Neural cell (in vitro differentiated cells): ENCODE data around the gene MOB3A. TPM values are rescaled to one million over a fixed set of nuclear protein-coding genes. Genes with fewer than 3 reads are reported as not detected.

Experiments used
- H2AFZ ChIP-seq: fragments of 200-600, 300-800 bp; sonication (generic), shearing (Covaris generic); 2 replicates; pipeline ENCODE4 v1.6.0; 2014; ENCODE audit warnings: low read depth, mild to moderate bottlenecking, antibody characterized with exemption, low read length, moderate library complexity
- H3F3A ChIP-seq: fragments of 200-600 bp; shearing (Covaris generic); 2 replicates; pipeline ENCODE4 v1.6.1; 2016; ENCODE audit warnings: mild to moderate bottlenecking, moderate library complexity, mixed read lengths, antibody characterized with exemption, low read length; ENCODE audit not compliant: insufficient read depth, poor library complexity, severe bottlenecking
- H3K27ac ChIP-seq: fragments of 200-600, 300-800 bp; sonication (generic), shearing (Covaris generic); 2 replicates; pipeline ENCODE4 v1.5.1; 2014; ENCODE audit warnings: mild to moderate bottlenecking, low read length, moderate library complexity
- H3K27me3 ChIP-seq: fragments of 300-800, 200-600 bp; sonication (generic), shearing (Covaris generic); 2 replicates; pipeline ENCODE4 v1.6.0; 2014; ENCODE audit warnings: mild to moderate bottlenecking, low read depth, low read length, moderate library complexity; ENCODE audit not compliant: insufficient read depth
- H3K36me3 ChIP-seq: fragments of 300-800, 200-600 bp; sonication (generic), shearing (Covaris generic); 2 replicates; pipeline ENCODE4 v1.5.1; 2014; ENCODE audit warnings: mild to moderate bottlenecking, antibody characterized with exemption, low read length, moderate library complexity; ENCODE audit not compliant: insufficient read depth
- H3K4me2 ChIP-seq: fragments of 300-800, 200-600 bp; sonication (generic), shearing (Covaris generic); 2 replicates; pipeline ENCODE4 v1.6.0; 2014; ENCODE audit warnings: mild to moderate bottlenecking, low read length
- H3K4me3 ChIP-seq: fragments of 300-800, 200-600 bp; sonication (generic), shearing (Covaris generic); 2 replicates; pipeline ENCODE4 v1.5.1; 2014; ENCODE audit warnings: mild to moderate bottlenecking, low read length, moderate library complexity
- H3K79me2 ChIP-seq: fragments of 200-600 bp; shearing (Covaris generic); replicated peaks from 2 replicates; pipeline ENCODE4 v1.6.0; 2014; ENCODE audit warnings: mild to moderate bottlenecking, low read length, moderate library complexity; ENCODE audit not compliant: insufficient read depth
- H3K9ac ChIP-seq: fragments of 300-800, 200-600 bp; sonication (generic), shearing (Covaris generic); 2 replicates; pipeline ENCODE4 v1.6.1; 2016; ENCODE audit warnings: mild to moderate bottlenecking, low read length, mixed read lengths
- H3K9me2 ChIP-seq: fragments of 200-600 bp; shearing (Covaris generic); 2 replicates; pipeline ENCODE4 v1.6.1; 2016; ENCODE audit warnings: mild to moderate bottlenecking, low read length, mixed read lengths; ENCODE audit not compliant: insufficient read depth
- H3K9me3 ChIP-seq: fragments of 200-600, 300-800 bp; sonication (generic), shearing (Covaris generic); 2 replicates; pipeline ENCODE4 v1.6.1; 2016; ENCODE audit warnings: mild to moderate bottlenecking, mixed run types, low read length, moderate library complexity, mixed read lengths
- H4K20me1 ChIP-seq: fragments of 200-600 bp; shearing (Covaris generic); 2 replicates; pipeline ENCODE4 v1.6.1; 2016; ENCODE audit warnings: mild to moderate bottlenecking, mixed run types; ENCODE audit not compliant: insufficient read depth
- CTCF ChIP-seq: fragments of 450-650 bp; IDR thresholded peaks from 2 replicates; pipeline ENCODE4 v1.5.1; 2014; ENCODE audit warnings: antibody characterized with exemption, mild to moderate bottlenecking, moderate library complexity; ENCODE audit not compliant: poor library complexity, severe bottlenecking
- EP300 ChIP-seq: fragments of 450-650 bp; conservative IDR thresholded peaks from 2 replicates; pipeline ENCODE4 v1.6.1; 2014; ENCODE audit warnings: antibody characterized with exemption, mild to moderate bottlenecking, moderate library complexity; ENCODE audit not compliant: poor library complexity, severe bottlenecking
- EZH2 ChIP-seq: fragments of 200-600, 300-800 bp; shearing (Covaris generic), sonication (generic); IDR thresholded peaks from 2 replicates; pipeline ENCODE4 v1.6.1; 2014; ENCODE audit warnings: antibody characterized with exemption, low read length, borderline replicate concordance, mild to moderate bottlenecking; ENCODE audit not compliant: insufficient read depth, poor library complexity, severe bottlenecking
- MXI1 ChIP-seq: fragments of 450-650 bp; conservative IDR thresholded peaks from 2 replicates; pipeline ENCODE4 v1.6.1; 2014; ENCODE audit warnings: antibody characterized with exemption, mild to moderate bottlenecking; ENCODE audit not compliant: poor library complexity, severe bottlenecking
- POLR2AphosphoS5 ChIP-seq: IDR thresholded peaks from 2 replicates; pipeline ENCODE4 v1.6.1; 2012
- RAD21 ChIP-seq: fragments of 450-650 bp; conservative IDR thresholded peaks from 2 replicates; pipeline ENCODE4 v1.6.1; 2014; ENCODE audit warnings: antibody characterized with exemption, mild to moderate bottlenecking, moderate library complexity
- SMC3 ChIP-seq: fragments of 450-650 bp; conservative IDR thresholded peaks from 2 replicates; pipeline ENCODE4 v1.6.1; 2014; ENCODE audit warnings: antibody characterized with exemption, mild to moderate bottlenecking, moderate library complexity; ENCODE audit not compliant: poor library complexity
- TAF1 ChIP-seq: IDR thresholded peaks from 2 replicates; pipeline ENCODE4 v1.6.1; 2012; ENCODE audit warnings: low read depth
- polyA plus RNA-seq: library from polyadenylated mRNA; depleted of rRNA; stranded (reverse); fragments of >200 nt; gene quantifications from 2 replicates; pipeline ENCODE4 v1.2.3, GENCODE V29; 2014
- TF ChIP-seq, protein P1 (sequence below): IDR thresholded peaks from 2 replicates; pipeline ENCODE4 v1.6.1; 2012; ENCODE audit warnings: borderline replicate concordance

The MOB3A gene
- polyA plus RNA-seq, 1 donor from 2014 or later = 5.8 TPM

DNA sequence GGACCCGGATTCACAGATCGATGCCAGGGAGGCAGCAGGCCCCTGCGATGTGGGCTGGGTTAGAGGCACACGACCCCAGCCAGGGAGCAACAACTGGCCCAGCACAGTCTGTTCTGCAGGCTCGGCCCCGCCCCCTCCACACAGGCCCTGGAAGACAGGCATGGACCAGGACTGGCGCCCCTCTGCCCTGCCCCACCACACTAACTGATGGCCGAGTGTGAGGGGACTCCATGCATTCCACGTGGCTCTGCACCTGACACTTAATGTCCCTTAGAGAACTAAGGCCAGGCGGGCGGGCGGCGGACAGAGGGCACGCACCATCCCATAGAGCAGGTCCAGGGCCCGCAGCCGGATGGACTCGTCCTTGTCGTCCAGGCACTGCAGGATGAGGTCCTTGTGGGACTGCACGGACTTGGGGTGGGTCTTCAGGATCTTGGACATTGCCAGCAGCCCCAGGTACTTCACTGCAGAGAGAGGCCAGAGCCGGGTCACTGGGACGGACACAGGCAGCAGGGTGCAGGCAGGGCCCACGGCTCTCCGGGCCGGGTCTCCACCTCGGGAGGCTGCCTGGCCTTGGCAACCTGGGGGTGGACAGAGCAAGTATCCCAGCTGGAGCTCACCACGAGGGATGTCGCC, 25.4 kb upstream of the MOB3A start:
- Histone ChIP-seq H3K9me3 (no peaks in the 10 kb centered on the region), H3K9me2 (no peaks in the 10 kb centered on the region), H3K4me2 (no peak overlapping the region), H3F3A (no peaks in the 10 kb centered on the region), H3K79me2 (no peaks in the 10 kb centered on the region), H3K36me3 (no peaks in the 10 kb centered on the region), H4K20me1 (no peaks in the 10 kb centered on the region), H3K27me3 (no peaks in the 10 kb centered on the region), H3K27ac (no peak overlapping the region), H3K4me3 (no peak overlapping the region), H3K9ac (no peak overlapping the region), H2AFZ (no peak overlapping the region)
- TF ChIP-seq EP300 (no peak), POLR2AphosphoS5 (no peak), RAD21 (no peak)

GRCh38 chr19:2120821-2121220, 24.7 kb upstream of the MOB3A start:
- Histone ChIP-seq H4K20me1 (no peaks in the 10 kb centered on the region), H3K27me3 (no peaks in the 10 kb centered on the region), H3K9ac (no peak overlapping the region), H3K4me3 (no peak overlapping the region), H3K9me2 (no peaks in the 10 kb centered on the region), H3K36me3 (no peaks in the 10 kb centered on the region), H3K79me2 (no peaks in the 10 kb centered on the region), H3K27ac (no peak overlapping the region), H3K4me2 (no peak overlapping the region), H3K9me3 (no peaks in the 10 kb centered on the region), H2AFZ (no peak overlapping the region), H3F3A (no peaks in the 10 kb centered on the region)
- no peak for TF ChIP-seq TAF1

GRCh38 chr19:2119921-2120785, 24.0 kb upstream of the MOB3A start:
- Histone ChIP-seq H4K20me1 (no peaks in the 10 kb centered on the region), H3F3A (no peaks in the 10 kb centered on the region), H3K79me2 (no peaks in the 10 kb centered on the region), H3K36me3 (no peaks in the 10 kb centered on the region), H3K27me3 (no peaks in the 10 kb centered on the region), H3K4me2 (no peak overlapping the region), H3K27ac (no peak overlapping the region), H3K9ac (no peak overlapping the region), H3K4me3 (no peak overlapping the region), H2AFZ (no peak overlapping the region), H3K9me2 (no peaks in the 10 kb centered on the region), H3K9me3 (no peaks in the 10 kb centered on the region)
- TF ChIP-seq, protein P1, sequence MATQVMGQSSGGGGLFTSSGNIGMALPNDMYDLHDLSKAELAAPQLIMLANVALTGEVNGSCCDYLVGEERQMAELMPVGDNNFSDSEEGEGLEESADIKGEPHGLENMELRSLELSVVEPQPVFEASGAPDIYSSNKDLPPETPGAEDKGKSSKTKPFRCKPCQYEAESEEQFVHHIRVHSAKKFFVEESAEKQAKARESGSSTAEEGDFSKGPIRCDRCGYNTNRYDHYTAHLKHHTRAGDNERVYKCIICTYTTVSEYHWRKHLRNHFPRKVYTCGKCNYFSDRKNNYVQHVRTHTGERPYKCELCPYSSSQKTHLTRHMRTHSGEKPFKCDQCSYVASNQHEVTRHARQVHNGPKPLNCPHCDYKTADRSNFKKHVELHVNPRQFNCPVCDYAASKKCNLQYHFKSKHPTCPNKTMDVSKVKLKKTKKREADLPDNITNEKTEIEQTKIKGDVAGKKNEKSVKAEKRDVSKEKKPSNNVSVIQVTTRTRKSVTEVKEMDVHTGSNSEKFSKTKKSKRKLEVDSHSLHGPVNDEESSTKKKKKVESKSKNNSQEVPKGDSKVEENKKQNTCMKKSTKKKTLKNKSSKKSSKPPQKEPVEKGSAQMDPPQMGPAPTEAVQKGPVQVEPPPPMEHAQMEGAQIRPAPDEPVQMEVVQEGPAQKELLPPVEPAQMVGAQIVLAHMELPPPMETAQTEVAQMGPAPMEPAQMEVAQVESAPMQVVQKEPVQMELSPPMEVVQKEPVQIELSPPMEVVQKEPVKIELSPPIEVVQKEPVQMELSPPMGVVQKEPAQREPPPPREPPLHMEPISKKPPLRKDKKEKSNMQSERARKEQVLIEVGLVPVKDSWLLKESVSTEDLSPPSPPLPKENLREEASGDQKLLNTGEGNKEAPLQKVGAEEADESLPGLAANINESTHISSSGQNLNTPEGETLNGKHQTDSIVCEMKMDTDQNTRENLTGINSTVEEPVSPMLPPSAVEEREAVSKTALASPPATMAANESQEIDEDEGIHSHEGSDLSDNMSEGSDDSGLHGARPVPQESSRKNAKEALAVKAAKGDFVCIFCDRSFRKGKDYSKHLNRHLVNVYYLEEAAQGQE = no peak
- TF ChIP-seq RAD21 = no peak
- no peak for TF ChIP-seq EP300
- TF ChIP-seq SMC3 = no peak
- no peak for TF ChIP-seq CTCF
- no peak for TF ChIP-seq TAF1
- TF ChIP-seq MXI1 = no peak
- TF ChIP-seq EZH2 = no peak
- no peak for TF ChIP-seq POLR2AphosphoS5
